ENCODE results near the gene SERPINB2. TPM values are rescaled to one million over a fixed set of nuclear protein-coding genes. Genes with fewer than 3 reads are reported as not detected.

SERPINB2 gene
- total and polyA plus RNA-seq, 2 donors (not counting 1 experiment from before 2014, with no cell fraction given), result 0.25 to 1.4 TPM

DNA sequence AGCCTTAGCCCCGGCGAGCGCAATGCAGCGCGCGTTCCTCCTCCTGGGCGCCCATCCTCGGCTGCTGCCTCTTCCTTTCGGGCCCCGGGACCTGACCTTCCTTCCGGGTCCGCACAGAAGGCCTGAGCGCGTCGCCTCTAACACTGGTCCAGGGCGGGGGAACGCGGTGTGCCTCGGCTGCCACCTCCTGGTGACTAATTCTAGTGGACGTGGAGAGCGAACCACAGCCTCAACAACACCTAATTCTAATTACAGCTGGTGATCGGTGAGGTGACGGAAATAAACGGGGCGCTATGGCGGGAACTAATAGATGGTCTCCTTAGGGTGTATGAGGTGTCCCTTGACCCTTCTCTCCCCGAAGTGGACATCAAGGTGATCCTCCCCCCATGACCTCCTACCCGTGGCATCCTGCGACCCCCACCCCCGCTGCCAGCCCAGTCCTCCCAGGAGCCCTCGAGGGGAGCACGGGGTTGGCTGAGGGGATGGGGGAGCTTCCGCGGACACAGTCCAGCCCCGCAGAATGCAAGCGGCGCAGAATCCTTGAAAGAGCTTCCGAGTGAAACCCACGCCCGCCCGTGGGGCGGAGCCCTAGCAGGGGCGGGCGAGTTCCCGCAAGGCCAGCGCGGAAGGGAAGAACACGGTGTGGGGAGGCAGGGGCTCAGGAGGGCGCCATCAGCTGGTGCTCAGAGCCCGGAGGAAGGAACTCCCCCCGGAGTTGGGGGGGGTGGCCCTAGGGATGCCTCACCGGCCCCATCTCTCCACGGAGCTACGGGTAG, 48.8 kb downstream of the SERPINB2 start:
- no peak overlapping the region for H3K27ac Mint-ChIP-seq
- peak overlapping the region in 1 of 2 donors; percentile 7 for H3K27ac ChIP-seq (ENCODE audit: low read length in 2 of 2)
- TF ChIP-seq, protein P1, sequence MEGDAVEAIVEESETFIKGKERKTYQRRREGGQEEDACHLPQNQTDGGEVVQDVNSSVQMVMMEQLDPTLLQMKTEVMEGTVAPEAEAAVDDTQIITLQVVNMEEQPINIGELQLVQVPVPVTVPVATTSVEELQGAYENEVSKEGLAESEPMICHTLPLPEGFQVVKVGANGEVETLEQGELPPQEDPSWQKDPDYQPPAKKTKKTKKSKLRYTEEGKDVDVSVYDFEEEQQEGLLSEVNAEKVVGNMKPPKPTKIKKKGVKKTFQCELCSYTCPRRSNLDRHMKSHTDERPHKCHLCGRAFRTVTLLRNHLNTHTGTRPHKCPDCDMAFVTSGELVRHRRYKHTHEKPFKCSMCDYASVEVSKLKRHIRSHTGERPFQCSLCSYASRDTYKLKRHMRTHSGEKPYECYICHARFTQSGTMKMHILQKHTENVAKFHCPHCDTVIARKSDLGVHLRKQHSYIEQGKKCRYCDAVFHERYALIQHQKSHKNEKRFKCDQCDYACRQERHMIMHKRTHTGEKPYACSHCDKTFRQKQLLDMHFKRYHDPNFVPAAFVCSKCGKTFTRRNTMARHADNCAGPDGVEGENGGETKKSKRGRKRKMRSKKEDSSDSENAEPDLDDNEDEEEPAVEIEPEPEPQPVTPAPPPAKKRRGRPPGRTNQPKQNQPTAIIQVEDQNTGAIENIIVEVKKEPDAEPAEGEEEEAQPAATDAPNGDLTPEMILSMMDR (IDR thresholded peaks at IDR 0.05), result peak; percentile 69
- no peak for TF ChIP-seq EZH2 (IDR thresholded peaks at IDR 0.05; ENCODE audit: borderline replicate concordance, insufficient read depth, low read depth, low read length, poor library complexity, severe bottlenecking)
- H3K79me2 ChIP-seq (ENCODE audit: control insufficient read depth, insufficient read depth, low read length), result no peaks in the 10 kb centered on the region
- intact Hi-C loops (cut with micrococcal nuclease), result loop anchor here (1.0 to 5.0 kb wide), 4 partner anchors 13 to 418 kb away; partner anchors contain the start of genes HMSD and SERPINB8
- peak; percentile 77 for DNase-seq
- H3K27me3 ChIP-seq (replicated peaks in 1 of 4; ENCODE audit: control extremely low read depth in 1 of 4, control insufficient read depth in 3 of 4, insufficient read depth in 4 of 4, low read length in 3 of 4), result peaks cover 0 to 17% (median 4%) of the 10 kb centered on the region in 4 experiments
- H3K4me3 Mint-ChIP-seq, result no peak overlapping the region
- H3K9ac ChIP-seq (ENCODE audit: low read length), result peak overlapping the region; percentile 71
- peaks cover 11 to 14% of the 10 kb centered on the region in 2 donors for H3K4me1 ChIP-seq (ENCODE audit: control insufficient read depth in 2 of 2, insufficient read depth in 2 of 2, low read length in 2 of 2)
- POLR2A ChIA-PET, result no interaction called here
- H2AFZ ChIP-seq (ENCODE audit: insufficient read depth, low read depth, low read length, poor library complexity, severe bottlenecking), result peak overlapping the region; percentile 94
- CTCF ChIA-PET, result interaction anchor here (0.6 to 6.2 kb wide), 18 partner anchors 14 to 445 kb away, joined by 3 to 64 read pairs (median 4); partner anchors contain the start of gene SERPINB8
- peak; percentile 89 for ATAC-seq (ENCODE audit: low read depth)
- H3K4me1 Mint-ChIP-seq, result peaks cover 5% of the 10 kb centered on the region
- peak overlapping the region; percentile 32 to 73 (median 65) for H3K4me3 ChIP-seq (ENCODE audit: control extremely low read depth in 1 of 5, extremely low read depth in 1 of 5, insufficient read depth in 1 of 5, low read depth in 2 of 5, low read length in 4 of 5)
- no peaks in the 10 kb centered on the region for H3K9me3 Mint-ChIP-seq (ENCODE audit: insufficient read depth)
- H3K27me3 Mint-ChIP-seq, result peaks cover 4% of the 10 kb centered on the region
- peaks cover 0 to 7% (median 0%) of the 10 kb centered on the region in 3 donors for H3K9me3 ChIP-seq (ENCODE audit: control extremely low read depth in 1 of 3, control insufficient read depth in 2 of 3, insufficient read depth in 1 of 3, low read length in 2 of 3)
- H3K4me2 ChIP-seq (replicated peaks; ENCODE audit: low read depth, low read length, poor library complexity, severe bottlenecking), result peak overlapping the region; percentile 97
- H4K20me1 ChIP-seq (ENCODE audit: control insufficient read depth, insufficient read depth, low read length, poor library complexity, severe bottlenecking), result no peaks in the 10 kb centered on the region
- H3K36me3 ChIP-seq (replicated peaks in 1 of 2; ENCODE audit: control extremely low read depth in 1 of 2, control insufficient read depth in 1 of 2, extremely low read depth in 1 of 2, insufficient read depth in 2 of 2, low read length in 1 of 2), result no peaks in the 10 kb centered on the region
- 1% methylated on average over 39 of the region's 54 CpGs for WGBS (ENCODE audit: insufficient coverage)
